H1 (cell line): ENCODE measurements around the gene EEIG1. TPM values are rescaled to one million over a fixed set of nuclear protein-coding genes. Genes with fewer than 3 reads are reported as not detected.

Source experiments
- CTCF ChIA-PET: fragments of 300-600 bp; sonication (Branson Sonifier 250); formaldehyde crosslinking; loops from one replicate; lab custom pipeline; 2021; ENCODE audit not compliant: partially characterized antibody; lab: Charles Lee
- POLR2A ChIA-PET: fragments of 300-600 bp; sonication (Branson Sonifier 250); formaldehyde crosslinking; loops from one replicate; lab custom pipeline; 2021; ENCODE audit warnings: inconsistent platforms; ENCODE audit not compliant: partially characterized antibody; lab: Charles Lee
- DNase-seq, 2 experiments: peaks; one replicate each; pipeline versions ENCODE4 v3.0.0 to v3.0.0-alpha.2; 2010 to 2022; ENCODE audit warnings: low spot score in 2 of 2, low read depth in 1 of 2, mixed read lengths in 1 of 2
- FAIRE-seq: peaks from 2 replicates; lab custom pipeline; 2011; peaks lifted over from hg19 to GRCh38; lab: Jason Lieb, UNC
- H2AFZ ChIP-seq: 2 replicates; pipeline ENCODE4 v1.8.1; 2012; ENCODE audit warnings: low read length, inconsistent platforms
- H2AK5ac ChIP-seq: 2 replicates; pipeline ENCODE4 v1.6.1; 2013; ENCODE audit warnings: low read depth, low read length
- H2BK120ac ChIP-seq: replicated peaks from 2 replicates; pipeline ENCODE3; 2013; ENCODE audit warnings: low read depth, low read length, inconsistent platforms
- H2BK12ac ChIP-seq: 2 replicates; pipeline ENCODE4 v1.6.1; 2013; ENCODE audit warnings: low read depth, low read length
- H2BK15ac ChIP-seq: 2 replicates; pipeline ENCODE4 v1.6.1; 2013; ENCODE audit warnings: low read length
- H2BK20ac ChIP-seq: 2 replicates; pipeline ENCODE4 v1.6.1; 2013; ENCODE audit warnings: low read length
- H2BK5ac ChIP-seq: 2 replicates; pipeline ENCODE4 v1.6.1; 2013; ENCODE audit warnings: low read depth, low read length
- H3K14ac ChIP-seq: 2 replicates; pipeline ENCODE4 v1.6.1; 2013; ENCODE audit warnings: inconsistent platforms; ENCODE audit not compliant: insufficient read length
- H3K18ac ChIP-seq: 2 replicates; pipeline ENCODE4 v1.6.1; 2013; ENCODE audit warnings: low read length; ENCODE audit errors: extremely low read depth
- H3K23ac ChIP-seq: 2 replicates; pipeline ENCODE4 v1.6.1; 2013; ENCODE audit warnings: inconsistent platforms; ENCODE audit not compliant: insufficient read length
- H3K23me2 ChIP-seq: 2 replicates; pipeline ENCODE4 v1.6.1; 2013; ENCODE audit warnings: low read depth, low read length
- H3K27ac ChIP-seq: 2 replicates; pipeline ENCODE4 v1.6.1; 2011; ENCODE audit warnings: low read depth, low read length, inconsistent platforms
- H3K27me3 ChIP-seq, 4 experiments: replicated peaks in 1 of 4; 1 replicate in 1 of 4; 2 replicates in 3 of 4; pipeline versions ENCODE4 v1.6.1 to v1.8.1; 2011 to 2013; ENCODE audit warnings: low read length in 3 of 4, mild to moderate bottlenecking in 3 of 4, inconsistent platforms in 2 of 4, mixed read lengths in 2 of 4, moderate library complexity in 1 of 4; ENCODE audit not compliant: control insufficient read depth in 3 of 4, insufficient read depth in 3 of 4; ENCODE audit errors: extremely low read depth in 1 of 4
- H3K36me3 ChIP-seq, 4 experiments: 2 replicates each; pipeline versions ENCODE4 v1.6.1 to v1.8.1; 2011 to 2013; ENCODE audit warnings: mild to moderate bottlenecking in 4 of 4, low read length in 3 of 4, moderate library complexity in 2 of 4, control low read depth in 1 of 4, inconsistent platforms in 1 of 4; ENCODE audit not compliant: insufficient read depth in 4 of 4, control insufficient read depth in 2 of 4
- H3K4ac ChIP-seq: replicated peaks from 2 replicates; pipeline ENCODE3; 2013; ENCODE audit warnings: low read length, low read depth, mixed read lengths, inconsistent platforms; ENCODE audit not compliant: insufficient read length
- H3K4me1 ChIP-seq, 4 experiments: replicated peaks in 1 of 4; 1 replicate in 1 of 4; 2 replicates in 3 of 4; pipeline versions ENCODE4 v1.6.1 to v1.8.1; 2011 to 2013; ENCODE audit warnings: low read length in 3 of 4, inconsistent platforms in 2 of 4, mixed read lengths in 1 of 4; ENCODE audit not compliant: insufficient read depth in 4 of 4, control insufficient read depth in 3 of 4
- H3K4me2 ChIP-seq, 2 experiments: 2 replicates each; pipeline versions ENCODE4 v1.6.1 to v1.8.1; 2011 to 2013; ENCODE audit warnings: low read depth in 2 of 2, low read length in 2 of 2, control low read depth in 1 of 2, inconsistent platforms in 1 of 2, mild to moderate bottlenecking in 1 of 2; ENCODE audit not compliant: insufficient read depth in 1 of 2
- H3K4me3 ChIP-seq, 4 experiments: fragments of 200-600, 300-600 bp in 1 of 4; sonication (generic), shearing (Covaris generic), sonication (Bioruptor Twin) in 1 of 4; 2 replicates each; pipeline versions ENCODE4 v1.5.1 to v1.8.1; 2011 to 2016; ENCODE audit warnings: low read length in 4 of 4, low read depth in 3 of 4, control low read depth in 2 of 4, inconsistent platforms in 2 of 4, mild to moderate bottlenecking in 2 of 4, mixed read lengths in 1 of 4, moderate library complexity in 1 of 4; ENCODE audit not compliant: insufficient read depth in 2 of 4; ENCODE audit errors: extremely low read depth in 1 of 4
- H3K56ac ChIP-seq: replicated peaks from 2 replicates; pipeline ENCODE3; 2013; ENCODE audit warnings: low read depth, mild to moderate bottlenecking, mixed read lengths, low read length, inconsistent platforms; ENCODE audit not compliant: insufficient read length
- H3K79me1 ChIP-seq: 2 replicates; pipeline ENCODE4 v1.6.1; 2013; ENCODE audit warnings: low read depth, low read length, control low read depth
- H3K79me2 ChIP-seq, 2 experiments: 2 replicates each; pipeline versions ENCODE4 v1.6.1 to v1.8.1; 2012 to 2013; ENCODE audit warnings: low read length in 2 of 2, mild to moderate bottlenecking in 2 of 2, inconsistent platforms in 1 of 2; ENCODE audit not compliant: insufficient read depth in 2 of 2, control insufficient read depth in 1 of 2
- H3K9ac ChIP-seq, 4 experiments: replicated peaks in 1 of 4; 1 replicate in 1 of 4; 2 replicates in 3 of 4; pipeline versions ENCODE4 v1.6.1 to v1.8.1; 2011 to 2013; ENCODE audit warnings: low read depth in 3 of 4, low read length in 3 of 4, control low read depth in 2 of 4, mild to moderate bottlenecking in 2 of 4, moderate library complexity in 2 of 4, inconsistent platforms in 1 of 4; ENCODE audit errors: extremely low read depth in 1 of 4
- H3K9me3 ChIP-seq, 2 experiments: 2 replicates each; pipeline versions ENCODE4 v1.6.1 to v1.8.1; 2012 to 2013; ENCODE audit warnings: mild to moderate bottlenecking in 2 of 2, moderate library complexity in 2 of 2, control low read depth in 1 of 2, inconsistent platforms in 1 of 2, low read depth in 1 of 2, low read length in 1 of 2, mixed read lengths in 1 of 2; ENCODE audit not compliant: insufficient read depth in 2 of 2
- H4K20me1 ChIP-seq, 2 experiments: replicated peaks in 1 of 2; 2 replicates each; pipeline versions ENCODE3 to v1.8.1; 2011 to 2013; ENCODE audit warnings: inconsistent platforms in 2 of 2, low read length in 2 of 2, mild to moderate bottlenecking in 1 of 2; ENCODE audit not compliant: insufficient read depth in 2 of 2, control insufficient read depth in 1 of 2
- H4K5ac ChIP-seq: 2 replicates; pipeline ENCODE4 v1.6.1; 2013; ENCODE audit warnings: low read length, low read depth, mixed read lengths, inconsistent platforms; ENCODE audit not compliant: insufficient read length
- H4K8ac ChIP-seq: 2 replicates; pipeline ENCODE4 v1.8.0; 2013; ENCODE audit warnings: mild to moderate bottlenecking, moderate library complexity, low read length, inconsistent platforms; ENCODE audit not compliant: insufficient read depth; ENCODE audit errors: extremely low read depth
- H4K91ac ChIP-seq: replicated peaks from 2 replicates; pipeline ENCODE3; 2013; ENCODE audit warnings: low read length, mixed read lengths, inconsistent platforms; ENCODE audit not compliant: insufficient read length
- CBX8 ChIP-seq: fragments of 300-800, 300-1000 bp; sonication (generic); IDR thresholded peaks from 2 replicates; pipeline ENCODE4 v1.7.1; 2016; ENCODE audit warnings: low read depth, low read length, borderline replicate concordance
- CTBP2 ChIP-seq: IDR thresholded peaks from 2 replicates; pipeline ENCODE4 v1.7.0; 2011; ENCODE audit warnings: borderline replicate concordance, mild to moderate bottlenecking, moderate library complexity, mixed read lengths, low read length; ENCODE audit not compliant: insufficient read depth, insufficient read length
- EZH2 ChIP-seq: fragments of 200-600 bp; sonication (generic); IDR thresholded peaks from 2 replicates; pipeline ENCODE4 v1.7.1; 2012; ENCODE audit warnings: low read depth, mild to moderate bottlenecking, moderate library complexity, low read length, inconsistent platforms; ENCODE audit not compliant: severe bottlenecking
- JUN ChIP-seq: IDR thresholded peaks from 2 replicates; pipeline ENCODE4 v1.6.1; 2011; ENCODE audit warnings: low read depth, mild to moderate bottlenecking, improper control_type of control experiment, low read length
- KDM4A ChIP-seq: IDR thresholded peaks from one replicate; pipeline ENCODE4 v1.7.1; 2012; ENCODE audit warnings: low read depth, mild to moderate bottlenecking, moderate library complexity, low read length, inconsistent platforms; ENCODE audit not compliant: severe bottlenecking
- TAF7 ChIP-seq: optimal IDR thresholded peaks from 2 replicates; pipeline ENCODE3; 2011; ENCODE audit warnings: low read depth, mild to moderate bottlenecking, inconsistent platforms, low read length, moderate library complexity, borderline replicate concordance
- YY1 ChIP-seq: IDR thresholded peaks from 2 replicates; pipeline ENCODE4 v1.6.1; 2011; ENCODE audit warnings: low read depth, mild to moderate bottlenecking, low read length
- WGBS, 2 experiments: shearing (Covaris generic) in 1 of 2; methylation state at CpG; one replicate each; pipeline versions ENCODE4 v1.1.6 to v1.1.7; 2013 to 2015; ENCODE audit warnings: low lambda C conversion rate in 2 of 2, mixed read lengths in 2 of 2, inconsistent platforms in 1 of 2, low coverage in 1 of 2, missing lambda C conversion rate in 1 of 2; ENCODE audit not compliant: insufficient replicate concordance in 2 of 2, insufficient coverage in 1 of 2, insufficient read length in 1 of 2; ENCODE audit errors: extremely low coverage in 1 of 2, missing lambda C conversion rate in 1 of 2; 5-methylcytosine and 5-hydroxymethylcytosine counted together
- polyA plus RNA-seq, 7 experiments: library from polyadenylated mRNA; depleted of rRNA in 3 of 7; stranded (reverse) in 5 of 7; unstranded in 2 of 7; fragments of >200 nt in 5 of 7; fragments of 200-250 nt in 2 of 7; gene quantifications; 1 replicate in 5 of 7; 2 replicates in 1 of 7; 4 replicates in 1 of 7; pipeline versions ENCODE4 v1.2.1 to v1.2.3, GENCODE V29; 2011 to 2013; ENCODE audit warnings: missing spikeins in 2 of 7, mixed read lengths in 2 of 7
- total RNA-seq: library from RNA; stranded (reverse); fragmentation: NEBNext Ultra II Directional; extraction: Animal tissue kit (Norgen Biotek cat#: 25700); gene quantifications from 2 replicates; pipeline ENCODE4 v1.2.1, GENCODE V29; 2021
- TF ChIP-seq, protein P1 (sequence below): IDR thresholded peaks from 2 replicates; pipeline ENCODE4 v1.6.1; 2011; ENCODE audit warnings: low read depth, mild to moderate bottlenecking, low read length; ENCODE audit not compliant: insufficient read depth

The EEIG1 gene
- total and polyA plus RNA-seq, 2 of the 8 experiments (the other 6 are each of a cell fraction or from before 2014, with no cell fraction given), result 29.8 to 50.8 TPM

DNA sequence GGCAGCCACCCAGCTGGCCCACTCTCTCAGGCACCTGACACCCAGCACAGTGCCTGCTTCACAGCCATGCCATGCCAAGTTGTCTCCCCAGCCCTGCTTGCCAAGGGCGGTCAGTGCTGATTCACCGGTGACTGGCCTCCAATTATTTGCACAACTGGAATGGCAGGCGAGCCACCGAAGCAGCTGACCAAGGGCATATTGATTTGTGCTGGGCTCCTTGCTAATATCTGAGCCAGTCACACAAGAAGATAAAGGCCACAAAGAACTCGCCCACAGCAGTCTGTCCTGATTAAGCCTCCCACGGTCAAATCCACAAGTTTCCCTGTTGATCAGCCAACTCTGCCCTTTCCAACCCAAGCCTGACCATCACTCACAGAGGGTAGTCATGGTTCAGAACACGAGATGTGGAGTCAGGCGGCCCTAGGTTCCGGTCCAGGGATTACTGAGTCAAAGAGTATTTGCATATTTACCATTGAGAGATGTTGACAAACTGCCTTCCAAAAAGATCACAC, 6.4 kb upstream of the EEIG1 start:
- Histone ChIP-seq H3K23ac (no peak overlapping the region), H3K23me2 (no peaks in the 10 kb centered on the region), H3K14ac (no peak overlapping the region), H3K18ac (no peak overlapping the region), H3K4ac (no peak overlapping the region), H2BK15ac (peak overlapping the region; percentile 84; the same call in 1 of the 2 replicates), H3K27me3 (no peaks in the 10 kb centered on the region; a peak in 1 of 7 replicates), H2AK5ac (no peak overlapping the region), H3K4me1 (peaks cover 0 to 3% (median 1%) of the 10 kb centered on the region in 4 experiments; a peak in 1 of 7 replicates), H3K36me3 (no peaks in the 10 kb centered on the region), H2BK12ac (no peak overlapping the region), H4K91ac (no peak overlapping the region), H3K27ac (no peak overlapping the region), H3K4me2 (no peak overlapping the region), H2BK20ac (no peak overlapping the region), H4K5ac (no peak overlapping the region), H2BK120ac (no peak overlapping the region), H3K4me3 (no peak overlapping the region), H3K79me1 (no peaks in the 10 kb centered on the region), H2BK5ac (no peak overlapping the region), H4K8ac (no peak overlapping the region), H3K56ac (no peak overlapping the region), H3K79me2 (no peaks in the 10 kb centered on the region), H4K20me1 (no peaks in the 10 kb centered on the region), H3K9me3 (no peaks in the 10 kb centered on the region), H3K9ac (no peak overlapping the region), H2AFZ (no peak overlapping the region)
- ChIA-PET CTCF (interaction anchor here (0.7 to 1.5 kb wide), 2 partner anchors 31 to 35 kb away, joined by 3 read pairs; no protein-coding TSS in a partner anchor), POLR2A (no interaction called here)
- DNase-seq, result no peak
- WGBS, 2 experiments, result 94% methylated on average over 9 of the region's 9 CpGs; no CpG with 5 or more reads in 1 of the 2 experiments
- no peak for FAIRE-seq
- TF ChIP-seq CBX8, result no peak
- TF ChIP-seq CTBP2, result no peak
- no peak for TF ChIP-seq YY1
- no peak for TF ChIP-seq KDM4A
- no peak for TF ChIP-seq EZH2
- no peak for TF ChIP-seq JUN
- TF ChIP-seq, protein P1, sequence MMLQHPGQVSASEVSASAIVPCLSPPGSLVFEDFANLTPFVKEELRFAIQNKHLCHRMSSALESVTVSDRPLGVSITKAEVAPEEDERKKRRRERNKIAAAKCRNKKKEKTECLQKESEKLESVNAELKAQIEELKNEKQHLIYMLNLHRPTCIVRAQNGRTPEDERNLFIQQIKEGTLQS, result no peak
- no peak for TF ChIP-seq TAF7
